HG02763 (cell line): ENCODE data around the gene TUT4.

ENCODE experiments used
- ATAC-seq: cut with Tn5 transposase; IDR thresholded peaks from one replicate; pipeline ENCODE4 v1.9.1; 2021; ENCODE audit warnings: mild to moderate bottlenecking, moderate library complexity; ENCODE audit not compliant: unreplicated experiment

TUT4 gene

GRCh38 chr1:52533713-52534112 lies 19.2 kb downstream of the TUT4 start:
- no peak for ATAC-seq

GRCh38 chr1:52532731-52533327 lies 20.1 kb downstream of the TUT4 start:
- ATAC-seq = no peak

GRCh38 chr1:52532247-52532646 lies 20.6 kb downstream of the TUT4 start:
- ATAC-seq = no peak

- ATAC-seq = no peak
These were observed 21.5 kb downstream of the TUT4 start for GRCh38 chr1:52531249-52531872.

GRCh38 chr1:52530563-52531144 lies 22.2 kb downstream of the TUT4 start:
- no peak for ATAC-seq

DNA sequence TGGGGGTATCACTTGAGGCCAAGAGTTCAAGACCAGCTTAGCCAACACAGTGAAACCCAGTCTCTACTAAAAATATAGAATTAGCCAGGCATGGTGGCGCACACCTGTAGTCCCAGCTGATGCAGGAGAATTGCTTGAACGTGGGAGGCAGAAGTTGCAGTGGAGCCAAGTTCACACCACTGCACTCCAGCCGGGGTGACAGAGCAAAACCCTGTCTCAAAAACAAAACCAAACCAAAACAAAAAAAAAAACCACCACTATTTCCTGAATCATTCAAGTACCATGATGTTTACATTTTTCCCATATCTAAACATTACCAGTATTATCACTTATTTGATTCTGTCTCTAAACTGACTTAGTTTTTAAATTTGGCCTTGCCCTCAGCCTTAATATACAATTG lies 29.5 kb downstream of the TUT4 start:
- ATAC-seq = no peak

DNA sequence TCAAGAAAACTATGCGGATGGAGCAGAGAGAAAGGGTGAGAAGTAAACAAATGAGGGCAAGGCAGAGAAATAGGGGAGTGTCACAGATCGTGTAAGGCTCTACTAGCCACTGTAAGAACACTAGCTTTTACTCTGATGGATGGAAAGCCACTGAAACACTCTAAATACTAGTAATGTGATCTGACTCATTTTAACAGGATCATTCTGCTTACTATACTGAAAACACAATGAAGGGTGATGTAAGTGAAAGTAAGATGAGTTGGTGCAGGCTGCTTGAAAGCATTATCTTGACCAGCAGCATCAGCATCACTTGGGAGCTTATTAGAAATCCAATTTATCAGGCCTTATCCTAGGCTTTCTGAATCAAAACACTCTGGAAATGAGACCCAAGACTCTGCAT lies 32.7 kb downstream of the TUT4 start:
- no peak for ATAC-seq

DNA sequence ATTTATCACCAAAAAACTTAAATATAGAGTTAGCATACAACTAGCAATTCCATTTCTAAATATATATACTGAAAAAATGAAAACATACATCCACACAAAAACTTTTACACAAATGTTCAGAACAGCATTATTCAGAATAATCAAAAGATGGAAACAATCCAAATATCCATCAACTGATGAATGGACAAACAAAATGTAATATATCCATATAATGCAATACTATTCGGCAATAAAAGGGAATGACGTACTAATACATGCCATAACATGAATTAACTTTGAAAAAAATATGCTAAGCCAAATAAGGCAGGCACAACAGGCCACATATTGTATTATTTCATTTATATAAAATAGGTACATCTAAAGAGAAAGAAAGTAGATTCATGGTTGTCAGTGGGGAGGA lies 33.9 kb downstream of the TUT4 start:
- no peak for ATAC-seq

- no peak for ATAC-seq
These were observed 40.9 kb downstream of the TUT4 start for GRCh38 chr1:52511851-52512615.

GRCh38 chr1:52511439-52511838 lies 41.5 kb downstream of the TUT4 start:
- ATAC-seq = no peak

DNA sequence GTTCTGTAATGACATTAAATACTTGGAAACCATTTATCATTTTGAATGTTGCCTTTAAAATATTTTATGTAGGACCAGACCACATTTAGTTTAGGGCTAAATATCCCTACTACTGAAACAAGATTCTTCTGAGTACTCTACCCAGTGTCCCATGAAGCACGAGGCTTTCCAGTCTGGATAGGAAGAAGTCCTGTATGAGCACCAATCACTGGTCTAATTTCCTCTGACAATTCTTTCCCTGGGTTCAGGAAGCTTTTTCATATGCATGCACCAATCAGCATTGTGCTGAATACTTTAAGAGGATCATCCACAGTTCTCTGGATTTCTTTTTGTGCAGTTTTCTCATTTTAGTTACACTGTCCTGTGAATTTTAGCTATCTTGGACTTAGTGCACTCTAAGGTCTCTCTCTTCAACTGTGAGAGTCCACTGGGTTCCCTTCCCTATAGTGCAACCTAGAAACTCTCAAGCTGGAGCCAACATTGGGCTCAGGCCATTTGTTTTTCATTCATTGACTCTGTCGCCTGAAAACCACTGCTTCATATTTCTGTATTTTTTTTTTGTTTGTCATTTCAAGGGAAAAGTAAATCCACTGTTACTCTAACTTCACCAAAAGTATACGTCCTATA lies 45.9 kb downstream of the TUT4 start:
- ATAC-seq = no peak

GRCh38 chr1:52506349-52506748 lies 46.5 kb downstream of the TUT4 start:
- ATAC-seq = no peak

GRCh38 chr1:52504720-52505119 lies 48.2 kb downstream of the TUT4 start:
- ATAC-seq = no peak

DNA sequence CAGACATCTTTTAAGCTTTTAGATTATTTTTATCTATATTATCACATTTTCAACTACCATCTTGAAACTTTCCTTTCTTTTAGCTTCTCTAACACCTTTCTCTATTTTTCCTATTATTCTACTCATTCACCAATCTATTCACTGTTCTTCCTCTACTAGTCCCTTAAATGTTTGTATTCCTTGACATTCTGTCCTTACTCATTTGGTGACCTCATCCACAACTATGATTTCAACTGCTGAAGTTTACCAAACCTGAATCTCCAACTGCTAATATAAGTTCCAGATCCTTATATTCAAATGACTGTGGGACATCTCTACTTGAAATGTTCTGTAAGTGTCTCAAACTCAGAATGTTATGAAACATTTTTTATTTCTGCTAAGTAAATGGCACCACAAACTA lies 49.2 kb downstream of the TUT4 start:
- no peak for ATAC-seq

DNA sequence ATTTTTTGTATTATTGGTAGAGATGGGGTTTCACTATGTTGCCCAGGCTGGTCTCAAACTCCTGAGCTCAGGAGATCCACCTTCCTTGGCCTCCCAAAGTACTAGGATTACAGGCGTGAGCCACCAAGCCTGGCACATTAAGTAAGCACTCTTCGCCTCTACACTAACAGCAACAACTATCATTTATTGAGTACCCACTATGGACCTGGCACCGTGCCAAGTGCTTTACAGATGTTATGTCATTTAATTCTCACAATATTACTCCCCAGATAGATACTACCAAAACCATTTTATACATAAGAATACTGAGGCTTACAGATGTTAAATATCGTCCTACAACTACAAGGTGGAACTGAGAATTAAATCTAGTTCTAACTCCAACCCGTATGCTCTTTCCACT lies 50.1 kb downstream of the TUT4 start:
- ATAC-seq = no peak

GRCh38 chr1:52487632-52488031 lies 65.3 kb downstream of the TUT4 start:
- ATAC-seq = no peak

- no peak for ATAC-seq
These were observed 70.4 kb downstream of the TUT4 start for GRCh38 chr1:52482326-52483004.

- ATAC-seq = no peak
These were observed 73.8 kb downstream of the TUT4 start for GRCh38 chr1:52479076-52479475.

GRCh38 chr1:52477876-52478275 lies 75.0 kb downstream of the TUT4 start:
- no peak for ATAC-seq

GRCh38 chr1:52476943-52477342 lies 75.9 kb downstream of the TUT4 start:
- ATAC-seq = no peak

DNA sequence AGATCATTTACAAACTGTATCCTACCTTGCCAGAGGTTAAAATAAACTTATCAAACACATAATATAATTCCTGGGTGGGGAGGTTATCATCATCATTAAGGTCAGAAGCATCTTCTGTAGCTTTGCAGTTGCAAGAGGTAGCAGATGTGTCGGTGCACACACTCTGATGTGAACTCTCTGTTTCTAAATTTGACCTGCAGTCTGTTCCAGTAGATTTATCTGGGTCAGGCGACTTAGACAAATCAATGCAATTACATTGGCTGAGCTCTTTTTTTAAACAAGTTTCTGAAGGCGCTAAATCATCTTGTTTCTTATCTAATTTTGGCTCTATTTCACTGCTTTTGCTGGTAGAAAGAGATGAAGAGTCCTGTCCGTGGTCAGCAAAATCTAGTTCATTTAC lies 78.1 kb downstream of the TUT4 start:
- no peak for ATAC-seq
